ENCODE results near the gene UNC13A.

- TF ChIP-seq CTCF (IDR thresholded peaks at IDR 0.05) (no peak), POLR2A (IDR thresholded peaks at IDR 0.05) (no peak)
Measured at GRCh38 chr19:17645339-17645963, 42.7 kb downstream of the UNC13A start.

All from adrenal gland (tissue), 5 donors.